Activated CD4-positive, alpha-beta T cell treated with anti-CD3 and anti-CD28 coated beads, Interleukin-2, amount 50 U/mL, for 16 hours (primary cell): Measurements from ENCODE around the gene CHRNA1.

Experiments
- DNase-seq: peaks from one replicate; pipeline ENCODE4 v3.0.0-alpha.2; 2020

The CHRNA1 gene

DNA sequence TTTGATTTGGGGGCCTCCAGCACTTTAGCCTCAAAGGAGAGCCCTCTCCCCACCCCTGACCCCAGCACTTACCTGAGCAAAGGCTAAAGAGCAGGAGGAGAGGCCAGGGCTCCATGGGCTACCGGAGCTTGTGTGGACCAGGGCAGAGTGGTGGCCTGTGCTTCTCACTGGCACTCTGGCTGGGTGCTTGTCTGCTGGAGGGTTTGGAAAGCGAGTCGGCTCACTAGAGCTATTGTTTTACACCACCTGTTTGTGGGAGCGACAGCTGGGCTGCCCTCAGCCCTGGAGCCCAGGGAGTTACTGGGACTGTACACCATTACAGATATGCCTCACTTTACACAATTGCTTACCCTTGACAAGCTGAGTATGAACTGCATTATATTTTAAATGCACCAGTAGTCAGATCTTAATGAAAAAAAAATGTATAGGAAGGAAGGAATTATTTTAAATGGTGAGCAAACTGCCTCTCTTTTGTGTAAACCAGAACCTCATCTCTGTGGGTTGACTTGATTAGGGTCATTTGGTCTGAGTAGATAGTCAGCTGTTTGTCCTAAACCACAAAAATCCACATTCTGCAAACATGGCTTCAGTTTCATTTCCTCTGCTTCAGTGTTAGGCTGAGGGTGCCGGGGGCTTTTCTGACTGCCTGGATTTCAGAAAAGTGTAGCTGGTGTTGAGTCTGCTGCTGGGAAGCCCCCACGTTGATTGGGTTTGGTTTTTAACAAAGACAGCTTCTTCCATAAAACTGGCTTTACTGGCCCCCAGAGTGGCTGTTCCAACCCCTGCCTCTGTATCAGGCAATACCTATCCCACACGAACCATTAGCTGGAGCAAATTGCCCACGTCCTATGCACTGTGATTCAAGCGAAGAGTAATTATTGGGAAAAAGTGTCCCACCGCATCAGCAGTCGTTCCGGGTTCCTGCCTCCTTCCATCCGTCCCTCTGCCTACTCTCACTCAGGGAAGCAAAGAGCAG lies at the start of gene CHRNA1:
TSS of gene CHRNA1 (minus strand) at position 193 of the 976 bp plus-strand sequence. CDS start at position 115, 78 bp downstream.
- DNase-seq: no peak

- DNase-seq: no peak
Measured at GRCh38 chr2:174812037-174812436, 47.8 kb upstream of the CHRNA1 start.

DNA sequence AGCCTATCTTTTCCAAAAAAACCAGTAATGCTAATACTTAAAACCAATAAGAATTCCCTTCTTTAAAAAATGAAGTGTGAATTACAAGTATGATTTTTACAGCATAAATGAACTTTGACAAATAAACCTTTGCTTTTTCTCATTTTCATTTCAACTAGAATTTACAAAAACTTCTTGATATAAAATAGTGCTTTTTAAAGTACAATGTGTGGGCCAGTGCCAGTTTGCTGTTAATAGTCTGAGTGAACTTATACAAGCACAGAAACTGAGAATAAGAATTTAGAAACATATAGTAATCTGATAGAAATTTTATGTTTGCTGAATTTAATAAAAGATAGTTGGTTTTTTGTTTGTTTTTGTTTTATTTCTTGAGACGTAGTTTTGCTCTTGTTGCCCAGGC lies 43.7 kb upstream of the CHRNA1 start:
- no peak for DNase-seq

DNA sequence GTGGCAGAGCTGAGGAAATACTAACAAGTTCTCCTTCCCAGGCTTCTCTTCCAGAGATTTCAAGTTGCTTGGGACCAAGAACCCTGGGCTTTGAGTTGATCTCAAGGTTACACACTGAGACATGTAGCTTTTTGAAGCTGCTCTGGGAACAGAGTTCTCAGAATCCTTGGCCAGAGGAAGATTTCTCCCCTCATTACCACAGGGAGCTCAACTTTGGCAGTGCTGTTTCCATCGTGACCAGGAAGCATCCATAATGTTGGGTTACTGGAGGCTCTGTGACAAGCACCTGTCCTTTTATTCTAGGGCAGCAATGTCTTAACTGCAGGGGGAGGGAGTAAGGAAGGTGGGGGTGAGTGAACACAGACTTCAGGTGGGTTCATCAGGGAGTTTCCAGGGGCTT lies 41.5 kb upstream of the CHRNA1 start:
- DNase-seq: no peak

GRCh38 chr2:174802459-174802858 lies 38.2 kb upstream of the CHRNA1 start:
- no peak for DNase-seq

GRCh38 chr2:174800436-174801205 lies 36.3 kb upstream of the CHRNA1 start:
- DNase-seq: no peak

DNA sequence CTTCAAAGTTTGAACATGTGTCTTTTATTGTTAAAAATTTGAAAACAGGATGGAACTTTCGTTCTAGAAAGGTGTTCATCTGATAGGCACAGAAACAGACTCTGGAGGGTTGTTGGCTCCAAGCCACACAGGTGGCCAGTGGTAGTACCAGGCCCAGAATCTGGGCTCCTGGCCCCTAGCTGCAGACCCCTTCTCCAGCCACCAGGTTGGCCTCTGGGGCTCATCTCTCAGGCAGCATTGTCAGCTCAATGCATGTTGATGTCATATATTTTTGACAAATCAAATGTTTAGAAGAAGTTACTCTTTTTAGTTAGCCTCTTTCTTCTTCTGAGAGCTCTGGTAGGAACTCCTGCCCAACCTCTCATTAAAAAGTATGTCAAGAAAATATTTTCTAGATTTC lies 34.5 kb upstream of the CHRNA1 start:
- DNase-seq: no peak

DNA sequence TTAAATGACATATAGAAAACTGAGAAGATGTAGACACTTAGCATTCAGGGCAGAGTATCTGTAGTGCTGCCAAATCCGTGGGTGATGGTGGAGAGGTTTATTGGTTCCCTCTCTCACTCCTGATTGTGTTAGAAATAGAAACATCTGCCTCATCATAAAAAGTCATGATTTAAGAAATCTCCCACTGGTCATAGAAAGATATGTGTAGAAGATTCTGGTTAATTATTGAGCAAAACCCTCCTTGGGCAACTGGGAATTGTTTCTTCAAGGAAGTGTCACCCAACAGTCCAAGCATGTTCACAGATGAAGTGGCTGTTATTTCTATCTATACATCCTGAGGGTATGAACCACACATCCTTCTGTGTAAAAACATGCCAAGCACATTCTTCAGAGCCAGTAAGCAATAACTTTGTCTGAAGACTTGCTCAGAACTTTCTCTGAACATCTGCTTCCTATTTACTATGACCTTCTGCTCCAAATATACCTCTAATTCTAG lies 33.6 kb upstream of the CHRNA1 start:
- no peak for DNase-seq

- peak; percentile 27 for DNase-seq
Measured at GRCh38 chr2:174796319-174796771, 32.1 kb upstream of the CHRNA1 start.

- DNase-seq: peak; percentile 64
Measured at GRCh38 chr2:174794851-174795374, 30.6 kb upstream of the CHRNA1 start.

GRCh38 chr2:174792309-174793025 lies 28.2 kb upstream of the CHRNA1 start:
- no peak for DNase-seq

DNA sequence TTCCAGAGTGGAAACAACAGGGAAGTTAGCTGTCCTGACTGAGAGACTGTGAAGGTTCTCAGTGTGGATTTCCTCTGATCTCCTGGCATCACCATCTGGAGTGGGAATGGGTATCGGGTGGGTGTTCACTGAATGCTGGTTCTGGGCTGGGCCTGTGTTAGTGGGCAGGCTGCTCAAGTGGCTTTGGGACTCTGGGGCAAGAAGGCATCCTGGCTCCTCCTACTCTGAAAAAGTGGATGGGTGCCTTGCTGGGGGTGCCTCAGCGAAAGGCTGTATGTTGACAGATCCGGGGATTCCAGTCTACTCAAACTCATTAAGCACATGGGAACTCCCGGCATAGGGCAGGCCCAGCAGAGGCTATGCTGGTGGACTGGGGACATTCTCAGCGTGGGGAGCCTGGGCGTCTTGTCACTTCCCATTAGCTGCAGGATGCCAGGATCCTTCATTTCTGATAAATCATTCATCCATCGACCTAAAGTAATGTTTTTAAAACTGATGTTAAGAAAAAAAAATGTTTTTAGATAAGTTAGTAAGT lies 27.5 kb upstream of the CHRNA1 start:
- no peak for DNase-seq

- DNase-seq: no peak
Measured at GRCh38 chr2:174791020-174791419, 26.7 kb upstream of the CHRNA1 start.

DNA sequence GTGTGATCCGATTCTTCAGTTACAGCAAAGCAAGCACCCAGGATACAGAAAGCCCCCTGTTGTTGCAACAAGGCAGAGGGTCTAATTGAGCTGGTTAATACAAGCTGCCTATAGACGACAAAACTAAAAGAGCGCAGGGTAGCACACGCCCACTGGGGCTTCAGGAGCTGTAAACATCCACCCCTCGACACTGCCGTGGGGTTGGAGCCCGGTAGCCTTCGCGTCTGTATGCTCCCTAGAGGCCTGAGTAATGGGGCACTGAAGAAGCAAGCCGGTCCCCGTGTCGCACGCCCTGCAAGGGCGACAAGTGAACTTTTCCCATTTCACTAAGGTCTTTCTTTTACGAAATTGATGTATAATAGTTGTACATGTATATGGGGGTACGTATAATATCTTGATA lies 24.7 kb upstream of the CHRNA1 start:
- no peak for DNase-seq

GRCh38 chr2:174788291-174788929 lies 24.1 kb upstream of the CHRNA1 start:
- DNase-seq: no peak

DNA sequence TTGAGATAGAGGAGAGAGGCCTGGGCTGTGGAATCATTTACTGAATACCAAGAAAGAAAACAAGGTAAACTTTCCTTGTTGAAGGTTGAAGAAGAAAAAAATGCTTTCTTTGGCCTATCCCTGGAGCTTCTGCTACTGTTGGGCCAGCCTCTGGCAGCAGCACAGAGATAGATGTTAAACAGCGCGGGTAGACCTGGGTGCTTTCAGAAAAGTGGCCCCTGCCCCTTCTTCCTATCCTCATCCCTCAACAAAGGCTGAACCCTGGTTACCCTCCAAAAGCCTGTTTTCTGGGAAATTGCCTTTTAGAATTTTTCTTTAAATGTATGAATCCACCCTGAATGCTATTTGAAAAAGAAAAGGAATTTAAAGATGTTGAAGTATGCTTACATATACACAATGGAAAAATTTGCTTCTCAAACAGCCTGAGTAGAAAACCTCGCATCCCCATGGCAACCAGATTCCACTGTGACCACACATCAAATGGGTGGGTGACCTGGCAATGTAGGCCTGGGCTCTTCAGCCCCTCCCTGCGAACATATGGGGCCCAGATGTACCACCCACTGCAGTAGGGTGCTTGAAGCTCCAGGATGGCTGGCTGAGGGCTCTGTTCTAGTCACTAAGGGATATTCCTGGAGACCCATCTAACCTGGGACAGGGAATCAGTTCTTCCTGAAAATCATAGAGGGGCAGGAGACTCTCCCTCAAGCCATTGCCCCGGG lies 23.4 kb upstream of the CHRNA1 start:
- DNase-seq: no peak

GRCh38 chr2:174786066-174786725 lies 21.9 kb upstream of the CHRNA1 start:
- DNase-seq: no peak

GRCh38 chr2:174785481-174785880 lies 21.2 kb upstream of the CHRNA1 start:
- DNase-seq: no peak

DNA sequence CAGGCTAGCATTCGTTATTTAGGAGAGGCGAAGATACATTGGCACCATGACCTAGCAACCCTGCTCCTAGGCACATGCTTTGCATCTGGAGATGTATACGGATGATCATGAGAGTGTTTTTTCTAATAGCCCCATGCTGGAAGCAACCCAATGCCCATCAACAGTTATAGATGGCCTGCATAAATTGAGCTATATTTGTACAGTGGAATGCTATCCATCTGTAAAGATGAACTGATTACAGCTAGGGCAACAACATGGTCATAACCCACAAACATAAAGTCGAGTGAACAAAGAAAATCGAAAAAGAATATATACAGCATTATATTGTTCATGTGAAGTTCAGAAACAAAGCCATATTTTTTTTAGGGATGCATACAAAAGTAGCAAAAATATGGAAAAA lies 20.6 kb upstream of the CHRNA1 start:
- no peak for DNase-seq

DNA sequence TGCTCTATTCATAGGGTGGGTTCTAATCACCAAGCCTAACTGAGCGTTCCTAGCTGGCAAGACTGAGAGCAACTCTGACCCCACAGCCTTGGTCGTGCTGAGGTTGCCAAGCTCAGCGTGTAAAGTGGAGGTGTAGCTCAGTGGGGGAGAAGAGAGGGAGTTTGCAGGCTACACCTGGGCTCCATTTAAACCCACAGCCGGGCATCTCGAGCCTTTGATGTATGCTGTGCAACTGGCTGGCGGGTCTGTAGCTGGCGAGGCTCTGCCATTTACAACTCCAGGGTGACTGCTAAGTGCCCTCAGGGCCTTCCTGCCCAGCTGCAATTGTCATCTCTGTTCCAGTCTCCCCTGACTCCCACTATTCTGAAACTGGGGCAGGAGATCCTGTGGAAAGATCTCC lies 20.0 kb upstream of the CHRNA1 start:
- no peak for DNase-seq

- DNase-seq: no peak
Measured at GRCh38 chr2:174781996-174782395, 17.7 kb upstream of the CHRNA1 start.
